Measurements from ENCODE around the gene FDX1.
A peak's percentile ranks its signal among the peaks of the same experiment; 100 is the strongest.
"Not testable (repeated sequence)": the region's sequence is repeated elsewhere in the genome, so short reads cannot be mapped to it uniquely, and the experiment has no call there.

FDX1 gene, protein sequence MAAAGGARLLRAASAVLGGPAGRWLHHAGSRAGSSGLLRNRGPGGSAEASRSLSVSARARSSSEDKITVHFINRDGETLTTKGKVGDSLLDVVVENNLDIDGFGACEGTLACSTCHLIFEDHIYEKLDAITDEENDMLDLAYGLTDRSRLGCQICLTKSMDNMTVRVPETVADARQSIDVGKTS

DNA sequence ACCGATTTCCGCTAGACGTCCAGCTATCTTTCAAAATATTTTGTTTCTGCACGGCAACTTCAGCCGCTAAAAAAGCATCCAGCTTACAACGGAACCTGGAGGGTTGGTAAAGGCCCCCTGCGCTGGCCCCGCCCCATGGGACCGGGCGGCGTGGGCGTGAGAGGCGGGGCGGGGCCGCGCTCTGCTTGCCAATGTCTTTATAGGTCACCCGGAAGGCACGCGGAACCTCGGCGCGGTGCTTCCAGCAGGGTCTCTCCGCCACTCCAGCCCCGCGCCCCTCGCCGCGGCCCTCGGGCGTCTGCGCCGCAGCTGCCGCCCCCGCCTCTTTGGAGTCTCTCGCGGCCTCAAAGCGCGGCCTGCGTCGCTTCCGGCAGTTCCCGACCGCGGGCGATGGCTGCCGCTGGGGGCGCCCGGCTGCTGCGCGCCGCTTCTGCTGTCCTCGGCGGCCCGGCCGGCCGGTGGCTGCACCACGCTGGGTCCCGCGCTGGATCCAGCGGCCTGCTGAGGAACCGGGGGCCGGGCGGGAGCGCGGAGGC, at the start of gene FDX1:
FDX1 (plus strand) TSS at position 218 of the 536 bp plus-strand sequence; CDS start at position 391, 173 bp downstream.
- peak; percentile 78 for DNase-seq (ENCODE audit: low spot score)

DNA sequence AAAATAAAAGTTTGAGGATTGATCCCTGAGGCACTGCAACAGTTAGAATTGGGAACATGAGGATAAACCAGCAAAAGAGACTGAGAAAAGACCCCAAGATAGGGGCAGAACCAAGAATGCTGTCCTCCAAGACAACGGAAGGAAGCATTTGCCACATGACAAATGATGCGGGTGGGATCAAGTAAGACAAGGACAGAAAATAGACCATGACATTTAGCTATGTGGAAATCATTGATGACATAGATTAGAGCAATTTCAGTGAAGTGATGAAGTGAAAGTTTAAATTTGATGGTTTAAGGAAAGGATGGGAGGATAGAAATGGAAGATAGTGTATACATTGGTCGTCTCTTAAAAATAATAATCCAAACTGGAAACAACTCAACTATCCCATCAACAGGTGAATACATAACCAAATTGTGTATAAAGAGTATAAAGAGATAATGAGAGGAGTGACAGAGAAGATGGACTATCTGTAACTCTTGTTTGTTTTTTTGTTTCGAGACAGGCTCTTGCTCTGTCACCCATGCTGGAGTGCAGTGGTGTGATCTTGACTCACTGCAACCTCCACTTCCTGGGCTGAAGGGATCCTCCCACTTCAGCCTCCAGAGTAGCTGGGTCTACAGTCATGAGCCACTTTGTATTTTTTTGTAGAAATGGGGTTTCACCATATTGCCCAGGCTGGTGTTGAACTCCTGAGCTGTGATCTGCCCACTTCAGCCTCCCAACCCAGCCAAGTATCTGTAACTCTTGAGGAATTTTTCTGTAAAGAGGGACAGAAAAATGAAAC, 48.7 kb upstream of the FDX1 start:
- no peak for DNase-seq (ENCODE audit: low spot score)

DNA sequence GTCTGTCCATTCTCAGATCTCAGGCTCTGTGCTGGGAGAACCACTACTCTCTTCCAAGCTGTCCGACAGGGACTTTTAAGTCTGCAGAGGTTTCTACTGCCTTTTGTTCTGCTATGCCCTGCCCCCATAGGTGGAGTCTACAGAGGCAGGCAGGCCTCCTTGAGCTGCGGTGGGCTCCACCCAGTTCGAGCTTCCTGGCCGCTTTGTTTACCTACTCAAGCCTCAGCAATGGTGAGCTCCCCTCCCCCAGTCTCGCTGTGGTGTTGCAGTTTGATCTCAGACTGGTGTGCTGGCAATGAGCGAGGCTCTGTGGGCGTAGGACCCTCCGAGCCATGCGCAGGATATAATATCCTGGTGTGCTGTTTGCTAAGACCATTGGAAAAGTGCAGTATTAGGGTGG, 41.5 kb upstream of the FDX1 start:
- not testable (repeated sequence) for DNase-seq (ENCODE audit: low spot score)

DNA sequence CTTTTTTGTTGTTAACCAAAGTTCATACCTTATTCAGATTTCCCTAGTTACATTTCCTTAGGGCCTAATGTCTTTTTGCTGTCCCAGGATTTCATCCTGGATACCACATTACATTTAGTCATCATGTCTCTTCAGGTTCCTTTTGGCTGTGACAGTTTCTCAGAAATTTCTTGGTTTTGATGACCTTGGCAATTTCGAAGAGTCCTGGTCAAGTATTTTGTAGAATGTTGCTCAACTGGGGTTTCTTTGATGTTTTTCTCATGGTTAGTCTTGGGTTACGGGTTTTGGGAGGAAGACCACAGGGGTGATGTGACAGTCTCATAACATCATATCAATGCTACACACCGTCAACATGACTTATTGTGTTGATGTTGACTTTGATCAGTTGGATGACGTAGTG, 39.8 kb upstream of the FDX1 start:
- no peak for DNase-seq (ENCODE audit: low spot score)

DNA sequence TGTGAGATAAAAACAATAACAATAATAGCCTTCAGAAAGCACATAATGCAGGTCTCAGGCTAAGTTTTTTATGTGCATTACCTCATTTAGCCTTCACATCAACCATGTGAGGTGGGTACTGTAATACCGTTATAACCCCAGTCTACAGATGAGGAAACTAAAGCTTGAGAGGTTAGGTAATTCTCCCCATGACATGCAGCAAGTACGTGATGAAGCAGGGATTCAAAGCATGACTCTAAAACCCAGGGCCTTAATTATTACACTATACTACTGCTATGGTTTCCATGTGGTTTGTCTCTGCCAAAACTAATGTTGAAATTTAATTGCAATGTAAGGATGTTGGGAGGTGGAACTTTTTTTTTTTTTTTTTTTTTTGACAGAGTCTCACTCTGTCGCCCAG, 37.7 kb upstream of the FDX1 start:
- DNase-seq (ENCODE audit: low spot score): no peak

DNA sequence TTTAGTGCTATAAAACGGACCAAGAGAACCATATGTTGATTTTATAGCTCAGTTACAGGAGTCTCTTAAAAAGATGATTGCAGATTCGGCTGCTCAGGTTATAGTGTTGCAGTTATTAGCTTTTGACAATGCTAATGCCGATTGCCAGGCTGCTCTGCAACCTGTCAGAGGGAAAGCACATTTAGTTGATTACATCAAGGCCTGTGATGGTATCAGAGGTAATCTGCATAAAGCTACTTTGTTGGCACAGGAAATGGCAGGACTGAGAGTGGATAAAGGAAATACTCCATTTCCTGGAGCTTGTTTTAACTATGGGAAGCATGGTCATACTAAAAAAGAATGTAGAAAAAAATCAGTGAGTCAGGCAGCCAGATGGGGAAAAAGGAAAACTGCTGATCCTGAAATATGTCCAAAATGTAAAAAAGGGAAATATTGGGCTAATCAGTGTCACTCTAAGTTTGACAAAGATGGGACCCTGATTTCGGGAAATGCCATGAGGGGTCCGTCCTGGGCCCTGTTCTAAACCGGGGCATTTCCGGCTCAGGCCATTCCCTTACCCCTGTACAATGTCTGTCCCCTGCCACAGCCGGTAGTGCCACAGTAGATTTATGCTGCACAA, 32.0 kb upstream of the FDX1 start:
- not testable (repeated sequence) for DNase-seq (ENCODE audit: low spot score)

DNA sequence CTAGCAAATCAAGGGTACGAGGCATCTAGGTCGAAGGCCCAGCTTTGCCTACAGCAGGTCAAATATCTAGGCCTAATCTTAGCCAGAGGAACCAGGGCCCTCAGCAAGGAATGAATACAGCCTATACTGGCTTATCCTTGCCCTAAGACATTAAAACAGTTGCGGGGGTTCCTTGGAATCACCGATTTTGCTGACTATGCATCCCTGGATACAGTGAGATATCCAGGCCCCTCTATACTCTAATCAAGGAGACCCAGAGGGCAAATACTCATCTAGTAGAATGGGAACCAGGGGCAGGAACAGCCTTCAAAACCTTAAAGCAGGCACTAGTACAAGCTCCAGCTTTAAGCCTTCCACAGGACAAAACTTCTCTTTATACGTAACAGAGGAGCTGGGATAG, 26.2 kb upstream of the FDX1 start:
- DNase-seq (ENCODE audit: low spot score): not testable (repeated sequence)

DNA sequence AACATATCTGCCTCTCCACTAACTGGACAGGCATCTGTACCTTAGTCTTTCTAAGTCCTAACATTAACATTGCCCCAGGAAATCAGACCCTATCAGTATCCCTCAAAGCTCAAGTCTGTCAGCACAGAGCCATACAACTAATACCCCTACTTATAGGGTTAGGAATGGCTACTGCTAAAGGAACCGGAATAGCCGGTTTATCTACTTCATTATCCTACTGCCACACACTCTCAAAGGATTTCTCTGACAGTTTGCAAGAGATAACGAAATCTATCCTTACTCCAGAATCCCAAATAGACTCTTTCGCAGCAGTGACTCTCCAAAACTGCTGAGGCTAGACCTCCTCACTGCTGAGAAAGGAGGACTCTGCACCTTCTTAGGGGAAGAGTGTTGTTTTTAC, 24.1 kb upstream of the FDX1 start:
- not testable (repeated sequence) for DNase-seq (ENCODE audit: low spot score)

DNA sequence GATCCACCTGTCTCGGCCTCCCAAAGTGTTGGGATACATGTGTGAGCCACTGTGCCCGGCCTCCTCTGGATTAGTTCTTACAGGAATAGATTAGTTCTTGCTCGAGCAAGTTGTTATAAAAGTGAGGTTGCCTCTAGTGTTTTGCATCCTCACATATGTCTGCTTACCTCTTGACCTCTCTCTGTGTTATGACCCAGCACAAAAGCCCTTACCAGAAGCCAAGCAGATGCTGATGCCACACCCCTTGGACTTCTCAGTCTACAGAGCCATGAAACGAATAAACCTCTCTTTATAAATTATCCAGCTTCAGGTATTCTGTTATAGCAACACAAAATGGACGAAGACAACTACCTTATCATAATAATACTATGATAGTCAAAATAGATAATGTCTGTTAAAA, 22.4 kb upstream of the FDX1 start:
- DNase-seq (ENCODE audit: low spot score): no peak

DNA sequence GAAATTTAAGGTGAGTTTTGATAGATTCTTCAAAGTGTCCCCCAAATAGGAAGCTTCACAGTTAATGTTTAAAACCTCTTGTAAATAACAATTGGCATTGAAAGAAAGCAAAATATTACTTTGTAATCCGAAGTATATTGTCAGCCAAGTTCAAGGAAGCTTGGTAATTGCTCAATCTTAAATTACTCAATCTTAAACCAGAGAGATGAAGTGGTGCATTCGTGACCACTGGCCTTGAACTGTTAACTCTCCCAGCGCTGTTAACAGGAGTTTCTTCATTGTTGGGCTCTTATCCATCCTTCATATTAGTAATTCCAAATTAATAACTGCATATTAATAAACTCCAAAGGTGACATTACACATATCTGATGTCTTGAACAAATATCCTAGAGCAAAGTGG, 20.6 kb upstream of the FDX1 start:
- no peak for DNase-seq (ENCODE audit: low spot score)

DNA sequence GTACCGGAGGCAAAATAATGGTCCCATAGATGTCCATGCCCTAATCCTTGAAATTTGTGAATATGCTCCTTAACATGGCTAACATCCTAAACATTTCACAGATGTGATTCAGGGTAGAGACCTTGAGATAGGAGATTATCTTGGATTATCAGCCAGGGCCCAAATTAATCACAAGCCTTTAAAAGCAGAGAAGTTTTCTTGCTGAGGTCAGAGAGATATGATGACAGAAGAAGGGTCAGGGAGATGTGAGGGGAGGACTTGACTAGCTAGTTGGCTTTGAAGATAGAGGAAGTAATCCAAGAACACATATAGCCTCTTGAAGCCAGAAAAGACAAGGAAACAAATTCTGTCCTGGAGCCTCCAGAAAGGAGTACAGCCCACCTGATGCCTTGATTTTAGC, 19.1 kb upstream of the FDX1 start:
- no peak for DNase-seq (ENCODE audit: low spot score)

DNA sequence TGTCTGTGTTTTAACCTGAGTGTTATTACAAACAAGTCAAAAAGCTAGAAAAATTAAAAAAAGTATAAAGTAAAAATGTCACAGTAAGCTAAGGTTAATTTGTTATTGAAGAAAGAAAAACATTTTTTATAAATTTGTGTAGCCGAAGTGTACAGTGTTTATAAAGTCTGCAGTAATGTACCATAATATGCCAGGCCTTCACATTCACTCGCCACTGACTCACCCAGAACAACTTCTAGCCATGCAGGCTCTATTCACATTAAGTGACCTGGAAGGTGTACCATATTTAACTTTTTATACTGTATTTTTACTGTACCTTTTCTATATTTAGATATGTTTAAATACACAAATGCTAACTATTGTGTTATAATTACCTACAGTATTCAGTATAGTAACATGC, 14.7 kb upstream of the FDX1 start:
- DNase-seq (ENCODE audit: low spot score): no peak

DNA sequence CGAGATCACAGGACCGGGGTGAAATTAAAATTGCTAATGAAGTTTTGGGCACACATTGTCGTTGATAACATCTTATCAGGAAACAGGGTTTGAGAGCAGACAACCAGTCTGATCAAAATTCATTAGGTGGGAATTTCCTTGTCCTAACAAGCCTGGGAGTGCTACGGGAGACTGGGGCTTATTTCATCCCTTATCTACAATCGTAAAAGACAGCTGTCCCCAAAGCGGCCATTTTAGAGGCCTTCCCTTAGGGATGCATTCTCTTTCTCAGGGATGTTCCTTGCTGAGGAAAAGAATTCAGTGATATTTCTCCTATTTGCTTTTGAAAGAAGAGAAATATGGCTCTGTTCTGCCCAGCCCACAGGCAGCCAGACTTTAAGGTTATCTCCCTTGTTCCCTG, 8.1 kb upstream of the FDX1 start:
- DNase-seq (ENCODE audit: low spot score): not testable (repeated sequence)

DNA sequence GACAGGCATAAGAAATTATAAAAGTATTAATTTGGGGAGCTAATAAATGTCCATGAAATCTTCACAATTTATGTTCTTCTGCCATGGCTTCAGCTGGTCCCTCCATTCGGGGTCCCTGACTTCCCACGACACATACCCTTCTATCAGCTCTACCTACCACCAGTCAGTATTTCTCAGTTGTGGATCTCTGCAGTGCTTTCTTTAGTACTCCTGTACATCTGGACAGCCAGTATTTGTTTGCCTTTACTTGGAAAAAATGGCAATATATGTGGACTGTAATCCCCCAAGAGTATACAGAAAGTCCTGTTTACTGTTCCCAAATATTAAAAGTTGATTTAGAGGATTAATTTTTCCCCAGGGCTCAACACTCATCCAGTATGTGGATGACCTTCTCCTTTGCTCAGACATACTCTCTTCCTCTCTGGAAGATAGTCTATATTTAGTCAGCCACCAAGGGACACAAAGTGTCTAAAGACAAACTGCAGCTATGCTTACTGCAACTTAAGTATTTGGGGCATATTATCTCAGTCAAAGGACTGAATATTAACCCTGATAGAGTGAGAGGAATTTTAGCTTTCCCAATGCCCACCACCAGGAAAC, 7.3 kb upstream of the FDX1 start:
- no peak for DNase-seq (ENCODE audit: low spot score)

DNA sequence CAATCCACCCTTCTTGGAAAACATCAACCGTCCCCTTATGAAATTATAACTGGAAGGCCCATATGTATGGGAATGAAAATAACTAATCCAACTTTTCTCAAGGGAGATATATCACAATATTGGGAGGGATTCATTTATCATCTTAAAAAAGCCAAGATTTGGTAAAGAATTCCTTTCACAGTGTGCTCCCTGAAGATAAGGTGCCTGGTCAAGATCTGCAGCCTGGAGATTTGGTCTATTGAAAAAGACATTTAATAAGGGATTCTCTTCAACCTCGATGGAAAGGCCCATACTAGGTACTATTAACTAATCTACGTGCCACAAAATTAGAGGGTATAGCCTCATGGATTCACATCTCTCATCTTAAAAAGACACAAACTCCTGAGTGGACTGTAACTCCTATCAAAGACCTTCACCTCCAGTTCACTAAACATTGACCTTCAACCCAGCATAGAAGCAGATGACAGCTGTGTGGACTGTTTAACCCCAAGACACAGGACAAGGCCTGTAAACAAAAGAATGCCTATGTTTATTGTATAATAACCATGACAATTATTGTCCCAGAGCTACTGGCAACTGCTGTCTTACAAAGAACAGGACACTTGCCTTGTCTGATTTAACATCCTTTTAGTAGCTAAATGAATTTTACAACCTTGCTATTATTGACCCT, 4.8 kb upstream of the FDX1 start:
- no peak for DNase-seq (ENCODE audit: low spot score)

DNA sequence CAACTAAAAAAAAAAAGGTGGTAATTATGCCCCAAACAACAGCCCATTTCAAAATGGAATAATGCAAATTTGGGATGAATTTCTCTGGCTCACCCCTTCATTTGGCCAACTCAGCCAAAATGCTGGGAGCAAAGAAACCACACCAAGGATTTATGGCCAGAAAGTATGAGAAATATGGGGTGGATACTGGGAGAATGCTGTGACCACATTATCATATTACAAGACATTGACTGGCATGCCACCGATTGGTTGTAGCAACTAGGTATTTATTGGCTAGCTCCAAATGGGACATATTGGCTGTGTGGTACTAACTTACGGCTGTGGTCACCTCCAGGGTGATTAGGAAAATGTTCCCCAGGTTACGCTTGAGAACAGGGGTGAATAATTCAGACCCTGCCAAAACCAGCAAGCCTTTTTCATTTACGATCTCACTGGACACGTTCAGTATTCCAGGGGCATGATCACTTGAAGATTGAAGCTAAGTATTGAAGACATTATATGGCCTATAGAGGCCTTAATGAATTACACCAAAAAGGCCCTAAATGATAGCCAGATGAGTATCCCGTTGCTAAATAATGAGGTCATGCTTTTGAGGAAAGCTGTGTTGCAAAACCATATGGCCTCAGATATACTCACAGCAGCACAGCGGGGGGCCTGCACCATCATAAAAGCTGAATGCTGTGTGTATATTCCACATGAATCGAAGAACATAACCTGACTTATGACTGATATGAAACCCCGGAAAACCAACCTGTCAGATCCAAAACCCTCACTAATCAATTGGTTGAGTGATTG, 3.8 kb upstream of the FDX1 start:
- no peak for DNase-seq (ENCODE audit: low spot score)

DNA sequence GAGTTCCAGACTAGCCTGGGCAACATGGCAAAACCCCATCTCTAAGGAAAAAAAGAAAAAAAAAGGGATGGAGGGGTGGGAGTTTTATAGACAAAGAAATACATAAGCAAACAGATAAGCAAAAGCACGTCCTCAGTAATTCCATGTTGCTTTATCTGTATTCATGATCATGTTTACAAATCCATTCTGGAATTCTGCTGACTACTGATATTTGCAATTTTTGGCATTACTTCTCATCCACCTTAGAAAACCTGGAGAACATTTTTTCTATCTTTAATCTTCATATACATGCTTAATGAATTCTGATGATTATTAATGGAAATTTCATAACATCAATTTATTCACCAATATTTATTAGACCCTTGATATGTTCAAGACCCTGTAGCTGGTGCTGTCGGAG, 1.7 kb upstream of the FDX1 start:
- no peak for DNase-seq (ENCODE audit: low spot score)

DNA sequence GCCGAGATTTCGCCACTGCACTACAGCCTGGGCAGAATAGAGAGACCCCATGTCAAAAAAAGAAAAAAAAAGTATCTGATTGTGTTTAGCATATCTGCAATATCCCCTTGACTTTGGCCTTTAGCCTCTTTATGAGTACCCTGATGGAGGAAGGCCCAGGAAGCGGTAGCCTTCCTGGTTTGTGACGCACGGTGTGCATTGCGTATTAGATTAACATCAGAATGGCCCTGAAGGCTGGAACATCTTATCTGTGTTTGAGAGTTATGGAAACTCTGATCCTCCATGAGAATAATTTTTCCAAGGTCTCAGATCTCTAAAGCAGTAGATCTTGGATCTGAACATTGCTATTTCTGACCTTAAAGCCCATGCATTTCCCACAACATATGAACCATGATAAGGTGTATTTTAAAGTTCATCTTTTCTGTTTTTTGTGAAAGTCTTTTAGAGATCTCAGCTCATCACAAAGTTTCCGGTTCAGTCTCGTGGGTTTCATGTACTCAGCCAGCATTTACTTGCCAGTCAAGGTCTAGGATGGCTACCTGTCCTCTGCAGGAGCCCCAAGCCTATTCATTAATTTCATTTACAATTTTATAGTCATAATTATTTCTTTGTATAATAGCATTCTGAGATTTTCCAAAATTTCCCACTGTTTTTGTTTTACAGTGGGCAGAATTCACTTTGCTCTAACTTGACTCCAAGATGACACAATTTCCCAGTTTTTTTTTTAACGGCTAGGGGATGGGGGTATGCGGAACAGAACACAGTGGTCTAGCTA, 605 bp upstream of the FDX1 start:
- no peak for DNase-seq (ENCODE audit: low spot score)

DNA sequence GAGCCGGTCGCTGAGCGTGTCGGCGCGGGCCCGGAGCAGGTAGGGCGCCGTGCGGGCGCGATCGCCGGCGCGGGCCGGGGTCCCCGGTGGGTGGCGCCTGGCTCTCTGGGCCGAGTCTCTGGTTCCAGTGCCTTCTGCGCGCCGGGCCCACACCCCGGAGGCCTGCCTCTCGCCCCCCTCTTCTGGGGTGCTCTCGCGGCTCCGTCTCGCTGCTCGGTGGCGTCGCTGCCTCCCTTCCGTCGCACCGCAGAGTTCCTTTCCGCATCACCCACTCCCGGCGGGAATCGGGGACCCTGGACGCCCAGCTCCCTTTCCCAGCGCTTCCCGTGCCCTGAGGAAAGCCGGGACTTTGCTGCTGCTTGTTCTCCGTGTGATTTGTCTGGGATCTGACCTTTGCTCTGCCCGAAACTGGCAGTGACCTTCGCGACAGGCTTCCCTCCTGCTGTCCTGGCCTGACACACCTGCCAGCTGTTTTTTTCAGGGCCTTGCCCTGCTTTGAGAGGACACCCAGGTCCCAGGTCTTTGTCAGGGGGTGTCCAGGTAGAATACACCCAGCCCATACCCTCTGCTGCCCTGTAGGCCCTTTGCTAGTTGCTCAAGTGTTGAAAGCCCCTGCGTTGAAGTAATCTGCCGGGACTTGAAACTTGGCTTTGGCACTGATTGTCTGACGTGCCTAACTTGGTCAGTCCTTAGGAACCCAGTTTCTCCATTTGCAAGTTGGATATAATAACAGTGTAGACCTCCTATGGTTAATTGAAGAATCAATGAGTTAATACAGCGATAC, 711 bp downstream of the FDX1 start:
- peak; percentile 25 for DNase-seq (ENCODE audit: low spot score)
